Measurements from ENCODE around the gene EMC9.

The EMC9 gene

GRCh38 chr14:24127673-24128072 lies 13.7 kb downstream of the EMC9 start:
- no peak for DNase-seq (ENCODE audit: extremely low read depth, low read depth)
- no peak for TF ChIP-seq CTCF (IDR thresholded peaks at IDR 0.05; ENCODE audit: low read depth, low read length)

DNA sequence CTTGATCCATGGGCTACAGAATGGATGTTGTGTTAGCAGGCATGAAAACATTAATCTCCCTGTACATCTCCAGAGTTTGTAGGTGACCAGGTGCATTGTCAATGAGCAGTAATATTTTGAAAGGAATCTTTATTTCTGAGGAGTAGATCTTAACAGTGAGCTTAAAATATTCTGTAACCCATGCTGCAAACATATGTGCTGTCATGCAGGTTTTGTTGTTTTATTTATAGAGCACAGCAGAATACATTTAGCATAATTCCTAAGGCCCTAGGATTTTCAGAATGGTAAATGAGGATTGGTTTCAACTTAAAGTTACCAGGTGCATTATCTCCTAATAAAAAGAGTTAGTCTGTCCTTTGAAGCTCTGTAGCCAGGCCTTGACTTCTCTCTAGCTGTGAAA lies 14.5 kb downstream of the EMC9 start:
- no peak for TF ChIP-seq CTCF (IDR thresholded peaks at IDR 0.05; ENCODE audit: low read depth, low read length)
- no peak for DNase-seq (ENCODE audit: extremely low read depth, low read depth)

DNA sequence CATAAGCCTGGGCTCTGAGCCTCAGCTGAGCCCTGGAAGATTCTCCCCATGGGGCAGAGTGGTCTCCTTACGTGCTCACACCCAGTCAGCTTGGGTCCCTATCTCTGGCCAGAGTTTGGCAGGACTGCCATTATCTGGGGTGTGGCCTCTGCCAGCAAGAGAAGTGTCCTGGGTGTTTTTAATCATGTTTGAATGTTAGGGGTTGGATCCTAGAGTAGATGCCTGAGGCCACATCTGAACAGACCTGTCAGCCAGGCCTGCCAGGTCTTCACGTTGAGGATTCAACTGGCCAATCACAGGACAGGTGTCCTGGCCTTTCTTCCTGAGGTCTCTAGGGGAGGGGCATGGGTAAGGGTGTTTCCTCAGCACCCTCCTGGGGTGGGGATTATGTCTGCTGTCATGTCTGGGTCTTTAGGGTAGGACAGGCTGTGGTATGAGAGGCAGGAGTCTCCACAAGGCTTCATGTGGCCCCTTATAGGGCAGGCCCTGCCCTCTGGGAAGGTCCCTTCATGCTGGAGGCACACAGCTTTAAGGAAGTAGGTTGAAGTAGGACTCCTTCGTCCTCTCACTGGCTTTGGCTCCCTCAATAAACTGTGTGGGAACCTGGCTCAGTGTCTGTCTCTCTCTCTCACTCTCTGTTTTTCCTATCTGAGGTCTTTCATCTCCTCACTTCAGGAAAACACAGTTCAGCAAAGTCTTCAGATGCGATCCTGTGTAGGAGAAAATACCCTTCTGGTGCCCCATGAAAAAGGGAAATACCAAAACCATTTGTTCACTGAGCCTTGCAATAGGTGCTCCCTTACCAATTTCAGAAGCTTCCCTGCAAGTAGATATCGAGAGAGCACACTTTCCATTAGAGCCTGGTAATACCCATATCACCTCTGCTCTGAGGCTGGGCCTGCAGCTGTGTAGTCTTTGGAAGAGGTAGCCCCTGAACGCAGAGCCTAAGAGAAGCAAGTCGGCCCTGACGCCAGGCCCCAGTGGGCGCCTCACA lies 17.7 kb downstream of the EMC9 start:
- TF ChIP-seq CTCF (IDR thresholded peaks at IDR 0.05; ENCODE audit: low read depth, low read length), result no peak
- DNase-seq (ENCODE audit: extremely low read depth, low read depth), result no peak

- DNase-seq (ENCODE audit: extremely low read depth, low read depth), result no peak
- no peak for TF ChIP-seq CTCF (IDR thresholded peaks at IDR 0.05; ENCODE audit: low read depth, low read length)
These were observed 18.5 kb downstream of the EMC9 start for GRCh38 chr14:24122898-24123297.

DNA sequence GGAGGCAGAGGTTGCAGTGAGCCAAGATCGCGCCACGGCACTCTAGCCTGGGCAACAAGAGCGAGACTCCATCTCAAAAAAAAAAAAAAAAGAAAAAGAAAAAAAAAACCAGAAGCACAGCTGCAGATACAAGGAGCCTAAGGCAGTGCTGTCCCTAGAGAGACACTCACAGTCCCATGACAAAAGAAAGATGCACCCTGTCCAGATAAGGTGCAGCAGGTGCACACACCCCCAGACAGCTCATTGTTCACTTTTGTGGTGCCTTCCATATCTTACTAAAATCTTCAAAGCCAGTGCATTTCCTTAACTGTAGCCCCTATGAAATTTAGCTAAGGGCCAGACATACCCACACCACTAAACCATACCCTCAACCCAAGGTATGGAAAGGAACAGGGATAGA lies 19.0 kb downstream of the EMC9 start:
- no peak for TF ChIP-seq CTCF (IDR thresholded peaks at IDR 0.05; ENCODE audit: low read depth, low read length)
- DNase-seq (ENCODE audit: extremely low read depth, low read depth), result no peak

DNA sequence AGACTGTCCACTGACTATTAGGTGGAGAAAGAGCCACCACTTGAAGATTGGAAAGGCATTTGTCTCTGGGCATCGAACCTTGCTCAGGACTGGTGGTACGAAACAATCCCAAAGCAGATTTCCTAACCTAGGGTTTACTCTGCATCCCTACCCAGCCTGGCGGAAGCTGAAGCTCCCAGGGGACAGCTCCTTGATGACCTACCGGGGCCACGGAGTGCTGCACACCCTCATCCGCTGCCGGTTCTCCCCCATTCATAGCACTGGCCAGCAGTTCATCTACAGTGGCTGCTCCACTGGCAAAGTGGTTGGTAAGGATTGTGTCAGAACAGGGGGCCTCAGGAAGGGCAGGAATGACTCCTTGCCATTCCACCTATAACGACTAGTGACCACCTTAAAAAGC lies 20.2 kb downstream of the EMC9 start:
- DNase-seq (ENCODE audit: extremely low read depth, low read depth), result no peak
- TF ChIP-seq CTCF (IDR thresholded peaks at IDR 0.05; ENCODE audit: low read depth, low read length), result no peak

- no peak for TF ChIP-seq CTCF (IDR thresholded peaks at IDR 0.05; ENCODE audit: low read depth, low read length)
These were observed 21.7 kb downstream of the EMC9 start for GRCh38 chr14:24119691-24120090.

More at GRCh38 chr14:24119691-24120090, 21.7 kb downstream of the EMC9 start:
- DNase-seq (ENCODE audit: extremely low read depth, low read depth), result no peak
